Measurements from ENCODE around the gene RPL7L1.

RPL7L1 gene

DNA sequence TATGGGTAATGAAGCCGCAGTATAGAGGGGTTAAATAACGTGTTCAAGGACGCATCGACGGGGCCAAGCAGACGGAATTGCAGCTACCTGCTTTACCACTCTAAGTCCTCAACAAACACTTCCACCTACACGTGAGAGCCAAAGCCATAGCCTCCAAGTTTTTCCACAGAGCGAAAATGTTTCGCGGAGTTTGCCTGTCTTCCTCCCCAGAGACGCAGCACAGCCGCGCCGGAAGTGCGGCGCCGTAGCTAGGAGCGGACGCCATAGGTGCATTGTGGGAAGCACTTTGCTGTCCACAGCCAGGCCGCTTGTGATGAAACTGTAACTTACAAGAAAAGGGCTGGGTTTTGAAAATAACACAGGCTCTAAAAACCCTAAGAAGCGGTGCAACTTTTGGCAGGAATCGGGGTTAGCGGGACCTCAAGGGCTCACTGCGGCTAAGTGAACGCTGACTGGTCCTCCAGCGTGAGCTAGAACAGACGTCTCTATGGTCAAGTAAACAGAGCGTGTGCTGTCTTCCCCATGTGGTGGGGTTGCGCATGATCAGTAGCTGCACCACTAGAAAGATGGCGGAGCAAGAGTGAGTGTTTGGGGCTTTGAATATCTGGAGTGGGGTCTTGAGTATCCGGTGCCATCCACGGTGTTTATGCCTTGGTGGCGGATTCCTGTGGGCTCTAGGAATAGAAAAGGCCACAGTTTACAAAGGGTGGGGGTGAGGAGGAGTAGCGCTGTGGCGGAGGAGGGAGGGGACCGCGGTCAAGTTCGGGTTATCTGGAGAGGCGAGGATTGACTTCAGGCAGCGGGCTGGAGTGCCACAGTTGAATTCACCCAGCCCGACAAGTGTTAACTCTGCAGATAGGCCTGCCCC lies at the start of gene RPL7L1:
TSS of gene RPL7L1 (plus strand) at position 245 of the 868 bp plus-strand sequence. CDS start at position 540, 295 bp downstream.
- TF ChIP-seq, protein P1, sequence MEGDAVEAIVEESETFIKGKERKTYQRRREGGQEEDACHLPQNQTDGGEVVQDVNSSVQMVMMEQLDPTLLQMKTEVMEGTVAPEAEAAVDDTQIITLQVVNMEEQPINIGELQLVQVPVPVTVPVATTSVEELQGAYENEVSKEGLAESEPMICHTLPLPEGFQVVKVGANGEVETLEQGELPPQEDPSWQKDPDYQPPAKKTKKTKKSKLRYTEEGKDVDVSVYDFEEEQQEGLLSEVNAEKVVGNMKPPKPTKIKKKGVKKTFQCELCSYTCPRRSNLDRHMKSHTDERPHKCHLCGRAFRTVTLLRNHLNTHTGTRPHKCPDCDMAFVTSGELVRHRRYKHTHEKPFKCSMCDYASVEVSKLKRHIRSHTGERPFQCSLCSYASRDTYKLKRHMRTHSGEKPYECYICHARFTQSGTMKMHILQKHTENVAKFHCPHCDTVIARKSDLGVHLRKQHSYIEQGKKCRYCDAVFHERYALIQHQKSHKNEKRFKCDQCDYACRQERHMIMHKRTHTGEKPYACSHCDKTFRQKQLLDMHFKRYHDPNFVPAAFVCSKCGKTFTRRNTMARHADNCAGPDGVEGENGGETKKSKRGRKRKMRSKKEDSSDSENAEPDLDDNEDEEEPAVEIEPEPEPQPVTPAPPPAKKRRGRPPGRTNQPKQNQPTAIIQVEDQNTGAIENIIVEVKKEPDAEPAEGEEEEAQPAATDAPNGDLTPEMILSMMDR (IDR thresholded peaks at IDR 0.05; ENCODE audit: insufficient read depth, low read length, poor library complexity, severe bottlenecking): no peak
- Histone ChIP-seq H3K4me3 (replicated peaks; ENCODE audit: low read depth, low read length) (peak within 1 kb of the TSS; percentile 81), H3K36me3 (ENCODE audit: control insufficient read depth, insufficient read depth, low read length) (peaks cover 11% of the 10 kb centered on the region), H3K27me3 (replicated peaks; ENCODE audit: control insufficient read depth, insufficient read depth, low read length) (no peaks in the 10 kb centered on the region)
- DNase-seq (ENCODE audit: extremely low read depth, insufficient read length): peak; percentile 89

DNA sequence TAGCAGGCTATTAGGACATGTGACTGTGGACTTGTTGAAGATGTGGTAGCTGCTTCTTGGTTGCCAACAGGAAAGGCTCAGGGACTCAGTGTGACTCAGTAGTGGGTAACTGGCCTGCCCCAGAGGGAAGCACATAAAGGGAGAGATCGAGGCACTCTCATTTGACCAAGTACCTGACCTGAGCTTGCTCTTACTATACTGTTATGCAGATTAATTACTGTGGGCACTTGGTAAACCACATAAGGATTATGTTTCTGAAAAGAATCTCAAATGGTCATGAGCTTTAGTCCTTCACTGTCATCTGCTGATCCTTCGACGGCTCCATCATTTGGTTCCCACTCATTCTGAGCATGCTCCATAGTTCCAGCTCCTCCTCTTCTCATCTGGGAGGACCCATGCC lies 48.2 kb upstream of the RPL7L1 start:
- no peak for DNase-seq (ENCODE audit: extremely low read depth, insufficient read length)
- Histone ChIP-seq H3K36me3 (ENCODE audit: control insufficient read depth, insufficient read depth, low read length) (peaks cover 13% of the 10 kb centered on the region), H3K27me3 (replicated peaks; ENCODE audit: control insufficient read depth, insufficient read depth, low read length) (no peaks in the 10 kb centered on the region), H3K4me3 (replicated peaks; ENCODE audit: low read depth, low read length) (no peak overlapping the region)
- TF ChIP-seq, protein P1 (IDR thresholded peaks at IDR 0.05; ENCODE audit: insufficient read depth, low read length, poor library complexity, severe bottlenecking): no peak

GRCh38 chr6:42834056-42834455 lies 45.4 kb upstream of the RPL7L1 start:
- TF ChIP-seq, protein P1 (IDR thresholded peaks at IDR 0.05; ENCODE audit: insufficient read depth, low read length, poor library complexity, severe bottlenecking): no peak
- DNase-seq (ENCODE audit: extremely low read depth, insufficient read length): no peak
- H3K36me3 ChIP-seq (ENCODE audit: control insufficient read depth, insufficient read depth, low read length): peaks cover 11% of the 10 kb centered on the region
- no peaks in the 10 kb centered on the region for H3K27me3 ChIP-seq (replicated peaks; ENCODE audit: control insufficient read depth, insufficient read depth, low read length)
- no peak overlapping the region for H3K4me3 ChIP-seq (replicated peaks; ENCODE audit: low read depth, low read length)

GRCh38 chr6:42841844-42842584 lies 37.4 kb upstream of the RPL7L1 start:
- TF ChIP-seq, protein P1 (IDR thresholded peaks at IDR 0.05; ENCODE audit: insufficient read depth, low read length, poor library complexity, severe bottlenecking): no peak
- DNase-seq (ENCODE audit: extremely low read depth, insufficient read length): no peak
- Histone ChIP-seq H3K4me3 (replicated peaks; ENCODE audit: low read depth, low read length) (no peak overlapping the region), H3K36me3 (ENCODE audit: control insufficient read depth, insufficient read depth, low read length) (no peaks in the 10 kb centered on the region; the same call in none of the 2 replicates), H3K27me3 (replicated peaks; ENCODE audit: control insufficient read depth, insufficient read depth, low read length) (no peaks in the 10 kb centered on the region)

DNA sequence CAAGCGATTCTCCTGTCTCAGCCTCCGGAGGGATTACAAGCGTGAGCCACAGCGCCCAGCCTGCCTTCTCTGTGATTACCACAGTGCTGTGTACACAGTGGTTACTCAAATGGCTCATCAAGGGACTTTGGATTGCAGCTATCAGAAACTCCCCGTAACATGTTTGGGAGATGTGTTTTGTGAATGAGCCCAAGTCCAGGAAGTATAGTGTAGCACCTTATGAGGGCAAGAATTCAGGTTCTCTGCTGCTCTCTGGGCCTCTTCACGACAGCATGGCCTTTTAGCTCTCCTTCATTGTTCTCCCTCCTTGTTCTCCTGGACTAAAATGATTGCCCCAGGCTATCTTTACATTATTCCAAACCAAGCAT lies 34.1 kb upstream of the RPL7L1 start:
- DNase-seq (ENCODE audit: extremely low read depth, insufficient read length): no peak
- TF ChIP-seq, protein P1 (IDR thresholded peaks at IDR 0.05; ENCODE audit: insufficient read depth, low read length, poor library complexity, severe bottlenecking): no peak
- no peak overlapping the region for H3K4me3 ChIP-seq (replicated peaks; ENCODE audit: low read depth, low read length)

More for the DNA sequence above, 34.1 kb upstream of the RPL7L1 start:
- Histone ChIP-seq H3K36me3 (ENCODE audit: control insufficient read depth, insufficient read depth, low read length) (no peaks in the 10 kb centered on the region; the same call in none of the 2 replicates), H3K27me3 (replicated peaks; ENCODE audit: control insufficient read depth, insufficient read depth, low read length) (no peaks in the 10 kb centered on the region)
